ENCODE results near the gene PCDHGC5. TPM values are rescaled to one million over a fixed set of nuclear protein-coding genes. Genes with fewer than 3 reads are reported as not detected.

Gene PCDHGC5
- total and polyA plus RNA-seq, 2 of the 8 experiments (the other 6 are each of a cell fraction or from before 2014, with no cell fraction given): 0.41 to 1.1 TPM

GRCh38 chr5:141534492-141535213, 45.8 kb downstream of the PCDHGC5 start:
- Histone ChIP-seq H3K4me2 (ENCODE audit: insufficient read depth in 1 of 2, low read depth in 2 of 2, low read length in 2 of 2) (no peak overlapping the region), H3K23me2 (ENCODE audit: low read depth, low read length) (no peaks in the 10 kb centered on the region), H4K8ac (ENCODE audit: extremely low read depth, insufficient read depth, low read length) (no peak overlapping the region), H2AFZ (ENCODE audit: low read length) (no peak overlapping the region), H2BK5ac (ENCODE audit: low read depth, low read length) (no peak overlapping the region), H3K9me3 (ENCODE audit: insufficient read depth in 2 of 2, low read depth in 1 of 2, low read length in 1 of 2) (no peaks in the 10 kb centered on the region), H3K56ac (replicated peaks; ENCODE audit: insufficient read length, low read depth, low read length) (no peak overlapping the region), H3K4ac (replicated peaks; ENCODE audit: insufficient read length, low read depth, low read length) (no peak overlapping the region), H3K27ac (ENCODE audit: low read depth, low read length) (no peak overlapping the region), H3K79me2 (ENCODE audit: control insufficient read depth in 1 of 2, insufficient read depth in 2 of 2, low read length in 2 of 2) (no peaks in the 10 kb centered on the region), H3K36me3 (ENCODE audit: control insufficient read depth in 2 of 4, insufficient read depth in 4 of 4, low read length in 3 of 4) (peaks cover 2 to 14% (median 4%) of the 10 kb centered on the region in 4 experiments; a peak in 5 of 8 replicates), H3K27me3 (replicated peaks in 1 of 4; ENCODE audit: control insufficient read depth in 3 of 4, extremely low read depth in 1 of 4, insufficient read depth in 3 of 4, low read length in 3 of 4) (no peaks in the 10 kb centered on the region), H4K20me1 (replicated peaks in 1 of 2; ENCODE audit: control insufficient read depth in 1 of 2, insufficient read depth in 2 of 2, low read length in 2 of 2) (no peaks in the 10 kb centered on the region), H2BK20ac (ENCODE audit: low read length) (no peak overlapping the region), H2BK12ac (ENCODE audit: low read depth, low read length) (no peak overlapping the region), H3K18ac (ENCODE audit: extremely low read depth, low read length) (no peak overlapping the region), H3K4me1 (replicated peaks in 1 of 4; ENCODE audit: control insufficient read depth in 3 of 4, insufficient read depth in 4 of 4, low read length in 3 of 4) (no peaks in the 10 kb centered on the region), H4K91ac (replicated peaks; ENCODE audit: insufficient read length, low read length) (no peak overlapping the region), H3K14ac (ENCODE audit: insufficient read length) (no peak overlapping the region), H3K79me1 (ENCODE audit: low read depth, low read length) (no peaks in the 10 kb centered on the region), H2BK120ac (replicated peaks; ENCODE audit: low read depth, low read length) (no peak overlapping the region), H4K5ac (ENCODE audit: insufficient read length, low read depth, low read length) (no peak overlapping the region), H2BK15ac (ENCODE audit: low read length) (no peak overlapping the region), H2AK5ac (ENCODE audit: low read depth, low read length) (no peak overlapping the region), H3K23ac (ENCODE audit: insufficient read length) (no peak overlapping the region), H3K9ac (replicated peaks in 1 of 4; ENCODE audit: extremely low read depth in 1 of 4, low read depth in 3 of 4, low read length in 3 of 4) (no peak overlapping the region), H3K4me3 (ENCODE audit: extremely low read depth in 1 of 4, insufficient read depth in 2 of 4, low read depth in 3 of 4, low read length in 4 of 4) (no peak overlapping the region)
- DNase-seq (ENCODE audit: low read depth in 1 of 2, low spot score in 2 of 2) (no peak), FAIRE-seq (no peak)
- ChIA-PET POLR2A (ENCODE audit: partially characterized antibody) (interaction anchor here (1.0 to 1.5 kb wide), 2 partner anchors 13 to 16 kb away, joined by 3 read pairs; no protein-coding TSS in a partner anchor), CTCF (ENCODE audit: partially characterized antibody) (interaction anchor here (0.5 to 50.9 kb wide), 11 partner anchors 10 to 342 kb away, joined by 3 to 1236 read pairs (median 5); partner anchors contain the start of genes PCDHB11, PCDHGA10, PCDHGA11 and PCDHGA9)
- 94% methylated on average over 4 of the region's 4 CpGs; no CpG with 5 or more reads in 1 of the 2 experiments for WGBS, 2 experiments (ENCODE audit: extremely low coverage in 1 of 2, insufficient coverage in 1 of 2, insufficient read length in 1 of 2, insufficient replicate concordance in 2 of 2, low coverage in 1 of 2, low lambda C conversion rate in 2 of 2, missing lambda C conversion rate in 1 of 2)
- TF ChIP-seq CBX8 (IDR thresholded peaks at IDR 0.05; ENCODE audit: borderline replicate concordance, low read depth, low read length): no peak
- TF ChIP-seq RFX5 (IDR thresholded peaks at IDR 0.05; ENCODE audit: borderline replicate concordance, low read depth, low read length): no peak
- no peak for TF ChIP-seq HDAC2 (IDR thresholded peaks at IDR 0.05; ENCODE audit: borderline replicate concordance in 1 of 2, low read depth in 2 of 2, low read length in 2 of 2)

All from H1 (cell line).